NB4 (cell line): Measurements from ENCODE around the gene KIAA1958.

Experiments
- DNase-seq: peaks from one replicate; pipeline ENCODE4 v3.0.0; 2010; ENCODE audit warnings: low read depth
- H3K4me3 ChIP-seq: one replicate; pipeline ENCODE4 v1.5.1; 2011; ENCODE audit warnings: mild to moderate bottlenecking, low read depth, low read length, moderate library complexity
- MAX ChIP-seq: IDR thresholded peaks from 2 replicates; pipeline ENCODE4 v1.6.1; 2011; ENCODE audit warnings: low read depth, low read length
- MYC ChIP-seq: IDR thresholded peaks from 2 replicates; pipeline ENCODE4 v1.6.1; 2011; ENCODE audit warnings: low read depth, low read length
- POLR2A ChIP-seq: IDR thresholded peaks from 2 replicates; pipeline ENCODE4 v1.6.1; 2011; ENCODE audit warnings: mild to moderate bottlenecking; ENCODE audit not compliant: insufficient read length; ENCODE audit errors: extremely low read depth
- TF ChIP-seq, protein P1 (sequence below): IDR thresholded peaks from one replicate; pipeline ENCODE4 v1.5.1; 2012; ENCODE audit warnings: low read depth, low read length

The KIAA1958 gene

DNA sequence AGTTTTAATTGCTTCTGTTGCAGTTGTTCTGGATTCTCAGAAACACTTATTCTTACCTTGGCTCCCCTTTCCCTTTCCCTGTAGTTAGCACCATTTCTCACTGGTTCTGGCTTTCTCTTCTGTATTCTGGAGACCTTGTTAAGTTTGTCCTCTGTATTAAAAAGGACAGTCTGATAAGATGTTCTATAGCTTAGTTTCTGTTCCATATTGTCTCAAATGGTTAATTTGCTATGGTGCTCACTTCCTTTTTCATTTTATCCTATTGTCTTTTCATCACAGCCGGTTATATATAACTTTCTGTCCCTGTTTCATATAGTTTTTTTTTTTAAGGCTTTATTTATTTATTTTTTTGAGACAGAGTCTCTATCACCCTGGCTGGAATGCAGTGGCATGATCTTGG, 41.4 kb upstream of the KIAA1958 start:
- DNase-seq, result no peak
- TF ChIP-seq MYC (no peak), POLR2A (no peak), MAX (no peak)
- TF ChIP-seq, protein P1, sequence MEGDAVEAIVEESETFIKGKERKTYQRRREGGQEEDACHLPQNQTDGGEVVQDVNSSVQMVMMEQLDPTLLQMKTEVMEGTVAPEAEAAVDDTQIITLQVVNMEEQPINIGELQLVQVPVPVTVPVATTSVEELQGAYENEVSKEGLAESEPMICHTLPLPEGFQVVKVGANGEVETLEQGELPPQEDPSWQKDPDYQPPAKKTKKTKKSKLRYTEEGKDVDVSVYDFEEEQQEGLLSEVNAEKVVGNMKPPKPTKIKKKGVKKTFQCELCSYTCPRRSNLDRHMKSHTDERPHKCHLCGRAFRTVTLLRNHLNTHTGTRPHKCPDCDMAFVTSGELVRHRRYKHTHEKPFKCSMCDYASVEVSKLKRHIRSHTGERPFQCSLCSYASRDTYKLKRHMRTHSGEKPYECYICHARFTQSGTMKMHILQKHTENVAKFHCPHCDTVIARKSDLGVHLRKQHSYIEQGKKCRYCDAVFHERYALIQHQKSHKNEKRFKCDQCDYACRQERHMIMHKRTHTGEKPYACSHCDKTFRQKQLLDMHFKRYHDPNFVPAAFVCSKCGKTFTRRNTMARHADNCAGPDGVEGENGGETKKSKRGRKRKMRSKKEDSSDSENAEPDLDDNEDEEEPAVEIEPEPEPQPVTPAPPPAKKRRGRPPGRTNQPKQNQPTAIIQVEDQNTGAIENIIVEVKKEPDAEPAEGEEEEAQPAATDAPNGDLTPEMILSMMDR, result no peak
- H3K4me3 ChIP-seq, result no peak overlapping the region

GRCh38 chr9:112446080-112446479, 40.5 kb upstream of the KIAA1958 start:
- TF ChIP-seq, protein P1, result no peak
- TF ChIP-seq MAX, result no peak
- no peak for TF ChIP-seq MYC
- TF ChIP-seq POLR2A, result no peak
- DNase-seq, result no peak
- no peak overlapping the region for H3K4me3 ChIP-seq

GRCh38 chr9:112446526-112446925, 40.1 kb upstream of the KIAA1958 start:
- TF ChIP-seq MAX, result no peak
- TF ChIP-seq MYC, result no peak
- TF ChIP-seq POLR2A, result no peak
- TF ChIP-seq, protein P1, result no peak
- no peak for DNase-seq
- no peak overlapping the region for H3K4me3 ChIP-seq

DNA sequence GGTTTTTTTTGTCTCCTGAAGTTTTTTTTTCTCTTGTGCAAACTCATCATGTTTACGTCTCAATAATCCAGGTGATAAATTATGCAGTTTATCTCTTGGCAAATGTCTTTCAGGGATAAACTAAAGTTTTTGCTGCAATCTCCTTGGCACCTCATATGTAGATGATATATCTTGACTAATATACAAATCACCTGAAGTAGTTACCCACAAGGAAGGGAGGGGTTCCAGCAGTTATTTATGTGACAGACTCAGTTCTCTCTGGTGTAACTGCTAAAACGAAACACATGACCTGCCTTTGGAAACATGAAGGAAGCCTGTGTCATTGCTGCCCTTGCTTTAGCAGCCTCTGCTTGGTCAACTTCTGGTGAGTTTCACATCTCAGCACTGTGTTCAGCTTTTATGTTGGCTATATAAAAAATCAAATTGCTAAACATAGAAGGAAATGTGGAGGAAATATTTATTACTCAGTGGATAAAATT, 39.3 kb upstream of the KIAA1958 start:
- no peak overlapping the region for H3K4me3 ChIP-seq
- TF ChIP-seq POLR2A (no peak), MAX (no peak), MYC (no peak)
- TF ChIP-seq, protein P1, result no peak
- no peak for DNase-seq

DNA sequence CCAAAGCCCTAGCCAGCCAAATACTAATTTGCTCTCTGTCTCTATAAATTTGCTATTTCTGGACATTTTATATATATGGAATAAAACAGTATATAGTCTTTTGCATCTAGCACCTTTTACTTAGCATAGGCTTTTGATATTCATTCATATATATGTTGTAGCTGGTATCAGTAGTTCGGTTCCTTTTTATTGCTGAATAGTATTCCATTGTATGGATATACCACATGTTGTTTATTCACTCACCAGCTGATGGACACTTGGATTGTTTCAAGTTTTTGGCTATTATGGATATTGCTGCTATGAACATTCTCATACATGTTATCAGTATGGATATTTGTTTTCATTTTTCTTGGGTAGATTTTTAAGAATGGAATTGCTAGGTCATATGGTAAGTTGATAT, 23.8 kb upstream of the KIAA1958 start:
- H3K4me3 ChIP-seq, result no peak overlapping the region
- TF ChIP-seq POLR2A (no peak), MAX (no peak), MYC (no peak)
- TF ChIP-seq, protein P1, result no peak

GRCh38 chr9:112465352-112465751, 21.3 kb upstream of the KIAA1958 start:
- DNase-seq, result no peak
- no peak for TF ChIP-seq POLR2A
- TF ChIP-seq MAX, result no peak
- TF ChIP-seq MYC, result no peak
- TF ChIP-seq, protein P1, result no peak

More for the DNA sequence above, 23.8 kb upstream of the KIAA1958 start:
- no peak for DNase-seq

More at GRCh38 chr9:112465352-112465751, 21.3 kb upstream of the KIAA1958 start:
- no peak overlapping the region for H3K4me3 ChIP-seq
